CD4-positive, alpha-beta T cell (primary cell): ENCODE results near the gene FXYD4. TPM values are rescaled to one million over a fixed set of nuclear protein-coding genes. Genes with fewer than 3 reads are reported as not detected.
"Not testable (repeated sequence)": the region's sequence is repeated elsewhere in the genome, so short reads cannot be mapped to it uniquely, and the experiment has no call there.

Experiments used
- ATAC-seq: fragments of 200-7000 bp; cut with Tn5 transposase; one replicate; pipeline ENCODE4 v1.10.0; 2022; ENCODE audit warnings: mild to moderate bottlenecking; ENCODE audit not compliant: poor library complexity
- CTCF ChIA-PET: fragments of 350-600 bp; sonication (Branson Sonifier 250); formaldehyde crosslinking; loops from one replicate; lab custom pipeline; 2021; ENCODE audit warnings: antibody characterized with exemption, inconsistent platforms; lab: Charles Lee
- POLR2A ChIA-PET: fragments of 350-600 bp; sonication (Branson Sonifier 250); formaldehyde crosslinking; loops from one replicate; lab custom pipeline; 2021; ENCODE audit warnings: antibody characterized with exemption, inconsistent platforms; lab: Charles Lee
- DNase-seq, 14 experiments: peaks; one replicate each; pipeline ENCODE4 v3.0.0-alpha.2; 2013 to 2020; ENCODE audit warnings: mixed read lengths in 2 of 14
- H3K27ac ChIP-seq, 2 donors: one replicate each; pipeline versions ENCODE4 v1.5.1 to v1.7.0; 2013; ENCODE audit warnings: low read length in 2 of 2, low read depth in 1 of 2, mild to moderate bottlenecking in 1 of 2
- H3K27me3 ChIP-seq, 2 experiments: 1 replicate in 1 of 2; 2 replicates in 1 of 2; pipeline versions ENCODE4 v1.6.1 to v1.7.0; 2013; ENCODE audit warnings: low read length in 2 of 2, control low read depth in 1 of 2, mild to moderate bottlenecking in 1 of 2, moderate library complexity in 1 of 2; ENCODE audit not compliant: insufficient read depth in 2 of 2, control insufficient read depth in 1 of 2
- H3K36me3 ChIP-seq: one replicate; pipeline ENCODE4 v1.6.1; 2013; ENCODE audit warnings: low read length, control low read depth; ENCODE audit not compliant: insufficient read depth
- H3K4me1 ChIP-seq: one replicate; pipeline ENCODE4 v1.6.1; 2013; ENCODE audit warnings: low read length, control low read depth; ENCODE audit not compliant: insufficient read depth
- H3K4me3 ChIP-seq: one replicate; pipeline ENCODE4 v1.5.1; 2013; ENCODE audit warnings: mild to moderate bottlenecking, low read length, moderate library complexity
- H3K9me3 ChIP-seq, 2 experiments: 1 replicate in 1 of 2; 2 replicates in 1 of 2; pipeline versions ENCODE4 v1.6.1 to v1.7.0; 2013; ENCODE audit warnings: low read length in 2 of 2, mild to moderate bottlenecking in 2 of 2, control low read depth in 1 of 2, moderate library complexity in 1 of 2; ENCODE audit not compliant: control insufficient read depth in 1 of 2, insufficient read depth in 1 of 2
- H3K27ac Mint-ChIP-seq: one replicate; pipeline ENCODE4 v1.8.0; 2020; ENCODE audit warnings: mixed read lengths
- H3K27me3 Mint-ChIP-seq: one replicate; pipeline ENCODE4 v1.8.0; 2021; ENCODE audit warnings: mixed read lengths
- H3K36me3 Mint-ChIP-seq: one replicate; pipeline ENCODE4 v1.8.0; 2021; ENCODE audit warnings: low read depth, mixed read lengths
- H3K4me1 Mint-ChIP-seq: one replicate; pipeline ENCODE4 v1.8.0; 2021; ENCODE audit warnings: low read depth, mixed read lengths
- H3K4me3 Mint-ChIP-seq: one replicate; pipeline ENCODE4 v1.8.0; 2020; ENCODE audit warnings: mild to moderate bottlenecking, mixed read lengths
- H3K9me3 Mint-ChIP-seq: one replicate; pipeline ENCODE4 v1.8.0; 2020; ENCODE audit warnings: mixed read lengths
- CTCF ChIP-seq: fragments of 200-600 bp; IDR thresholded peaks from one replicate; pipeline ENCODE4 v1.8.0; 2022; ENCODE audit warnings: antibody characterized with exemption, mild to moderate bottlenecking
- intact Hi-C, 2 experiments: fragments of 100-400 bp; cut with DNase I in 1 of 2; cut with micrococcal nuclease in 1 of 2; formaldehyde crosslinking; loops; one replicate each; pipeline versions ENCODE4 v1.15.1 to v1.9.0; 2023 to 2025; cut with DNase I, micrococcal nuclease
- total RNA-seq, 174 experiments: library from RNA in 2 of 174; stranded (reverse) in 2 of 174; gene quantifications; one replicate each; pipeline ENCODE4 v1.2.3 and lab custom pipeline; 2021 to 2026

The FXYD4 gene
- total RNA-seq, 2 experiments from 2014 or later: not detected

DNA sequence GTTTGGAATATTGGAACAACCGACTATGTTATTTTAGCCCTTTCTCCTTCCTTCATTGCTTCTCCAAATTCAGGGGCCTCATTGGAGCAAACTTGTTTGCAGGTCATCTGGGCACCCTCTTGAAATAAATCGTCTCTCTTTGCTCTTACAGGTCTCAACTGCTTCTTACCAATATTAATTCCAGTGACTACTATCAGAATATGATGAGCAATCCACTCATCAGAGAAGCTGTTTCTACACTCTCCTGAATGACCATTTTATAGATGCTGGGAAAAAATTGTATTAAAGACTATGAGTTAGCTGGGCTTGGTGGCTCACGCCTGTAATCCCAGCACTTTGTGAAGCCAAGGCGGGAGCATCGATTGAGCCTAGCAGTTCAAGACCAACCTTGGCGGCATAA, 50.1 kb downstream of the FXYD4 start:
- H3K9me3 ChIP-seq: no peaks in the 10 kb centered on the region
- Mint-ChIP-seq H3K27me3 (no peaks in the 10 kb centered on the region), H3K4me1 (peaks cover 39% of the 10 kb centered on the region), H3K36me3 (no peaks in the 10 kb centered on the region), H3K4me3 (peak overlapping the region; percentile 73), H3K9me3 (no peaks in the 10 kb centered on the region), H3K27ac (peak overlapping the region; percentile 92)
- no peak overlapping the region for H3K4me3 ChIP-seq
- ATAC-seq: no peak
- TF ChIP-seq CTCF: no peak
- CTCF ChIA-PET: interaction anchor here (1.5 kb wide), 1 partner anchor 16 kb away, joined by 3 read pairs; the partner anchor contains the start of gene ZNF487
- no peak for DNase-seq
- POLR2A ChIA-PET: interaction anchor here (0.6 to 3.3 kb wide), 2 partner anchors 15 to 128 kb away, joined by 4 to 20 read pairs; partner anchors contain the start of gene ZNF487
- intact Hi-C loops: loop anchor here in 1 of 2 experiments (2.0 kb wide), 1 partner anchor 15 kb away; the partner anchor contains the start of gene ZNF487
- peaks cover 50% of the 10 kb centered on the region for H3K4me1 ChIP-seq
- no peaks in the 10 kb centered on the region for H3K27me3 ChIP-seq
- peak overlapping the region; percentile 85 to 92 for H3K27ac ChIP-seq
- H3K36me3 ChIP-seq: no peaks in the 10 kb centered on the region

DNA sequence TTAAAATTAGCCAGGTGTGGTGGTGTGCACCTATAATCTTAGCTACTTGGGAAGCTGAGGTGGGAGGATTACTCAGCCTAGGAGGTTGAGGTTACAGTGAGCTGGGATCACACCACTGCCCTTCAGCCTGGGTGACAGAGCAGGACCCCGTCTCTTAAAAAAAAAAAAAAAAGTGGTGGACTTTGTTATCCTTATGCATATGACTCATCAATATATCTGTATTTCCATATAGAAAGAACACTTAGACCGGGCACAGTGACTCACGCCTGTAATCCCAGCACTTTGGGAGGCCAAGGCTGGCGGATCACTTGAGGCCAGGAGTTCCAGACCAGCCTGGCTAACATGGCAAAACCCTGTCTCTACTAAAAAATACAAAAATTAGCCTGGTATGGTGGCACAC, 50.5 kb downstream of the FXYD4 start:
- ATAC-seq, H3K27me3 Mint-ChIP-seq, H3K36me3 ChIP-seq, H3K4me3 ChIP-seq, H3K27me3 ChIP-seq, H3K9me3 ChIP-seq, H3K36me3 Mint-ChIP-seq, CTCF ChIA-PET, H3K9me3 Mint-ChIP-seq, DNase-seq, H3K27ac ChIP-seq: not testable (repeated sequence)
- intact Hi-C loops: loop anchor here in 1 of 2 experiments (2.0 kb wide), 1 partner anchor 15 kb away; the partner anchor contains the start of gene ZNF487
- peaks cover 54% of the 10 kb centered on the region for H3K4me1 ChIP-seq
- POLR2A ChIA-PET: interaction anchor here (0.6 to 3.3 kb wide), 2 partner anchors 15 to 127 kb away, joined by 4 to 20 read pairs; partner anchors contain the start of gene ZNF487
- H3K4me3 Mint-ChIP-seq: peak overlapping the region; percentile 73
- H3K27ac Mint-ChIP-seq: peak overlapping the region; percentile 92
- peaks cover 40% of the 10 kb centered on the region for H3K4me1 Mint-ChIP-seq

DNA sequence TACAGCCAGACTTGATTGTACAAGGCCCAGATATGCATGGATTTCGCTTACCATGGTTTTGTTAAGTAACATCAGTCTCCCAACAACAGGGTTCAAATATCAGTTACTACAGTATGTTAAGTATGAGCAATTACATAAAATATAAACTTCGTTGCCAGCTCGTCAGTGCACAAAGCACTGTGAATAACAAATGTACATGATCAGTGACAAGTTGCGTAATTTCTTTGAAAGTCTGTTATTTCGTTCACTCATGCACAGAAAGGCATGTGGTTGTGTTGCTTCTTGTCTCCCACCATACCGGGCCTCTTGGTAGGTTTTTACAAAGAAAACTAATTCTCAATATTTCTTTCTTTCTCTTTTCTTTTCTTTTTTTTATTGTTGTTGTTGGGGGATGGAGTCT, 53.0 kb downstream of the FXYD4 start:
- POLR2A ChIA-PET: interaction anchor here (1.0 to 2.2 kb wide), 2 partner anchors 12 to 15 kb away, joined by 4 to 9 read pairs; partner anchors contain the start of genes HNRNPF and ZNF487
- H3K27ac Mint-ChIP-seq: no peak overlapping the region
- H3K27me3 ChIP-seq: no peaks in the 10 kb centered on the region
- peaks cover 38% of the 10 kb centered on the region for H3K4me1 Mint-ChIP-seq
- intact Hi-C loops: no loop called here
- peaks cover 40% of the 10 kb centered on the region for H3K4me1 ChIP-seq
- CTCF ChIA-PET: interaction anchor here (0.6 kb wide), 1 partner anchor 15 kb away, joined by 3 read pairs; no protein-coding TSS in a partner anchor
- no peak overlapping the region for H3K27ac ChIP-seq
- H3K36me3 ChIP-seq: no peaks in the 10 kb centered on the region
- TF ChIP-seq CTCF: no peak
- no peaks in the 10 kb centered on the region for H3K27me3 Mint-ChIP-seq
- no peaks in the 10 kb centered on the region for H3K9me3 ChIP-seq
- H3K36me3 Mint-ChIP-seq: no peaks in the 10 kb centered on the region
- H3K9me3 Mint-ChIP-seq: no peaks in the 10 kb centered on the region
- H3K4me3 Mint-ChIP-seq: no peak overlapping the region
- DNase-seq (no peak), ATAC-seq (no peak)
- H3K4me3 ChIP-seq: no peak overlapping the region

Other genes starting within 250 kb of the FXYD4 start
- gene CSGALNACT2, start 233.2 kb upstream of the FXYD4 start, total RNA-seq: 10 to 100 TPM; 59.4 to 60.9 TPM
- 1 to 10 TPM; 1.2 to 1.4 TPM for gene RASGEF1A, start 104.6 kb upstream of the FXYD4 start, total RNA-seq
- 10 to 100 TPM; 86.5 to 87.9 TPM for gene HNRNPF, start 37.5 kb downstream of the FXYD4 start, total RNA-seq
- 1 to 10 TPM; 7.5 to 8.5 TPM for gene ZNF487, start 65.5 kb downstream of the FXYD4 start, total RNA-seq
- gene ZNF239, start 203.0 kb downstream of the FXYD4 start, total RNA-seq: under 1 TPM; 0.59 to 0.63 TPM
- 1 to 10 TPM in 1 of 2 experiments, under 1 TPM in 1; 0.75 to 1.2 TPM for gene ZNF485, start 234.8 kb downstream of the FXYD4 start, total RNA-seq